Hematopoietic multipotent progenitor cell treated with erythropoietin and hydrocortisone succinate and interleukin-3 and kit ligand, for 6 days (in vitro differentiated cells): ENCODE measurements around the gene VCX.
"Not testable (repeated sequence)": the region's sequence is repeated elsewhere in the genome, so short reads cannot be mapped to it uniquely, and the experiment has no call there.

ENCODE experiments used
- DNase-seq: peaks from one replicate; pipeline ENCODE4 v3.0.0-alpha.2; 2015

VCX gene

GRCh38 chrX:7842871-7843270, at the start of gene VCX:
Gene VCX, plus strand, starts transcription at chrX:7843171. Its CDS starts 33 bp downstream, at chrX:7843204.
- DNase-seq, result not testable (repeated sequence)

DNA sequence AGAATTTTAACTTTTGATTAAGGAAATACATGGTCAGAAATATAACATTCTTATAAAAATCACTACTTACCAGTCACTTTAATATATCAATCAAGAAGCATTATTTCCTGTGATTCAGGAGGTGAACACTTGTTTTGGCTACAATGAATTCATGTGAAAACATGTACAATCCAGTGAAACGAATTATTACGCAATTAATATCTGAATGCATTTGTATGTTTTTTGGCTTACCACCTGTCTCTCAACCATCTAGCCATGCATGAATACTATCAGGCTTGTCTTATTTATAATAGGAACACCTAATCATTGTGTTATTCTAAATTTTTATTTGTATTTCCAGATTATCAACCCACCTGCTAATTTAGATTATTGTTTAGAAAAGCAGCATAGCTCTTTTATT, 44.6 kb upstream of the VCX start:
- DNase-seq, result no peak

- DNase-seq, result no peak
Observed at GRCh38 chrX:7801711-7802110, 41.3 kb upstream of the VCX start.

GRCh38 chrX:7815166-7815805, 27.7 kb upstream of the VCX start:
- no peak for DNase-seq

- DNase-seq, result peak; percentile 2
Observed at GRCh38 chrX:7828594-7828993, 14.4 kb upstream of the VCX start.

DNA sequence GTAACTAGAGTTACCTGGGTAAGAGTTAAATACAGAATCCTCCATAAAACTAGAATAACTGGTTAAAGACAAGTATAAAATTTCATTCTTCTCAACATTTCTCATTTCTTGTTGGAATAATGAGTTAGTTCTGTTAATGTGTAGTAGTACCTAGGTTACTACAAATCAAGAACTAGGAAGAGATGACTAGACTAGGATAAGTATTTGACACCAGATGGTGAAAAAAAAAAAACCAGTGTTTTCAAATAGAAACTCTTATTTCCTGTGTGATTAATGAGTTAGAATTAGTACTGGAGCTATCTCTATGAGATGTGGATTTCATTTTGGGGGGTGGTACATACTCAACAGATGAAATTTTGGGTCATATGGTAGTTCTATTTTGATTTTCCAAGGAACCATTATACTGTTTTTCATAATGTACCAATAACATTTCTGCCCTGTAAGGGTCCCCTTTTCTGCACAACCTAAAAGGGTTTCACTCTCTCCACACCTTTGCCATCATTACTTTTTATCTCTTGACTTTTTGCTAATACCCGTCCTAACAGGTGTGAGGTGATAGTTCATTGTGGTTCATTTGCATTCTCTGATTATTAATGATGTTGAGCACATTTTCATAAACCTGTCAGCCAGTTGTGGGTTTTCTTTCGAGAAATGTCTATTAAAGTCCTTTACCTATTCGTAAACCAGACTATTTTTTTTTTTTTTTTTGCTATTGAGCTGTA, 1.7 kb upstream of the VCX start:
- no peak for DNase-seq

DNA sequence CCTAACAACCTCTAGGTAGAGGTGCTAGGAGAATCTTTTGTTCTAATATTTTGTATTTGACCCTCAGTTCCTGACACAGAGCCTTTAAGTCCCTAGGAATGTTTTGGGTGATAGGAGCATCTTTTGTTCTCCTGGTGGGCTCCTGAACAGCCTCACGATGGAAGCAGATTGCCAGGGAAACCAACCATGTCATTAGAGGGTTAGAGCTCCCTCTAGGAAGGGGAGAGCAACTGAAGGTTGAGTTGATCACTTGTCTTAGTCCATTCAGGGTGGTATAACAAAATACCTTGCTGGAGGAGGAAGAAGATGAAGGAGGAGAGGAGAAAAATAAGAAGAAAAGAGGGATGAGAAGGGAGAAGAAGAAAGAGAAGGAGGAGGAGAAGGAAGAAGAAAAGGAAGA, 9.2 kb downstream of the VCX start:
- no peak for DNase-seq

DNA sequence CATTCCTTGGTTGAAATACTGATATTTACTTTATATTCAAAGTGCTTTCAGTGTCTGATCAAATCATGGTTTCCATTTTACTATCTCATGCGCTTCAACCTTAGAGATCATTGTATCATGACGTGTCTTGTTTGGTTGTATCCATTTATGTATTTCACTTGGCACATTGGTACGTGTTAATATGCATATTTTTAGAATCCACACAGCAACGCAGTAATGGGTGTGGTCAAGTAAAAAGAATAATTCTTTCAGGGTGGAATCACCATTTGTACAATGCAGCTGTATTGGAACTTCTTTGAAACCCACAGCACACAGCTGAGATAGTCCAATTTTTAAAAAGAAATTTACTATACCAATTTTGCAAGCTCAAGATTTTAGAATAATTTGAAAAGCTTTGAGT, 29.1 kb downstream of the VCX start:
- DNase-seq, result no peak

DNA sequence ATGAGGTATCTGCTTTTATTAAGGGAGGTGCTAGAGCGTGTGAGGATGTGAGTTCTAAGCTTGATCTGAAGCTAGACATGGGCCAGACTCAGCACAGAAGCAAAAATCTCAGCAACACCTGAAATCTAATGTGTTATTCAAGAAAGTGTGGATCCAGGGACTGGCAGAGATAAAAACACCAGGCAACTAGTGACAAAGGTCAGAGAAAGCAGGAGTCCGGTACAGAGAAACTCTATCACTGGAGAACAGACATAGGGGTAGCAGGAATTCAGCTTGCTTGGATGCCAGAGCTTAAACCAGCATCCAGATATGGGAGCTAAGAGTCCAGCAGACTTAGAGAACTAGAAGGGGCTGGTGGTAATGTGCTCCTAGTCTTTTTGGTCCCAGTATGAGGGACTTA, 34.0 kb downstream of the VCX start:
- DNase-seq, result no peak

- no peak for DNase-seq
Observed at GRCh38 chrX:7889135-7889534, 46.2 kb downstream of the VCX start.

DNA sequence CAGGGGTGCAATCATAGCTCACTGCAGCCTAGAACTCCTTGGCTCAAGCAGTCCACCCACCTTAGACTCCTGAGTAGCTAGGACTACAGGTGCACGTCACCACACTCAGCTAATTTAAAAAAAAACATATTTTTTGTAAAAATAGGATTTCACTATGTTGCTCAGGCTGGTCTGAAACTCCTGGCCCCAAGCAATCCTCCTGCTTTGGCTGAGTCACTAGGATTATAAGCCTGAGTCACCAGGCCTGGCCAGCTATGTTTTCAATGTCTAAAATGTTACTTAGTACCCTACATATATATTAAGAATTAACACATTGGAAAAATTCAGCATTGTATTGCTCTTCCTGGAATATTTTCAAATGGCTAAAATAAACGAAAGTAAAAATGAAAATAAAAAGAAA, 46.7 kb downstream of the VCX start:
- no peak for DNase-seq

DNA sequence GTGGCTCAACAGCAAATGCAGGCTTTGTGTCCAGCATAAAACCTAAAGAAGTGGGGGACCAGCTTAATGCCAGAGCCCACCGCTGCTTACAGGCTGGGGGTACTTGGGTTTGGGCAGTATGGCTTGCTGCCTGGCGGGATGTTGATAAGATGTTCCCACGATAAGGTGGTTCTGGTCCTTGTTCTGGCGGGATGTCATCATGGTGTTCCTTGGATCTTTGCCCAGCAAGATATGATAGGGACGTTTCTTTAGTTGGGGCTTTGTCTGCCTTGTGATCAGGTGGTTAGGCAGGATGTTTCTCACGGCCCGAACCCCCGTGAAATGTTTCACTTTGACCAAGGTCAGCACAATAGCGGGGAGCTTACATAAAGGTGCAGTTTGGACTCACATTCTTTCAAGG, 49.0 kb downstream of the VCX start:
- DNase-seq, result peak; percentile 11
